H1 (cell line): ENCODE data around the gene TARDBP. TPM values are rescaled to one million over a fixed set of nuclear protein-coding genes. Genes with fewer than 3 reads are reported as not detected.

Source experiments
- CTCF ChIA-PET: fragments of 300-600 bp; sonication (Branson Sonifier 250); formaldehyde crosslinking; loops from one replicate; lab custom pipeline; 2021; ENCODE audit not compliant: partially characterized antibody; lab: Charles Lee
- POLR2A ChIA-PET: fragments of 300-600 bp; sonication (Branson Sonifier 250); formaldehyde crosslinking; loops from one replicate; lab custom pipeline; 2021; ENCODE audit warnings: inconsistent platforms; ENCODE audit not compliant: partially characterized antibody; lab: Charles Lee
- DNase-seq, 2 experiments: peaks; one replicate each; pipeline versions ENCODE4 v3.0.0 to v3.0.0-alpha.2; 2010 to 2022; ENCODE audit warnings: low spot score in 2 of 2, low read depth in 1 of 2, mixed read lengths in 1 of 2
- FAIRE-seq: peaks from 2 replicates; lab custom pipeline; 2011; peaks lifted over from hg19 to GRCh38; lab: Jason Lieb, UNC
- H2AFZ ChIP-seq: 2 replicates; pipeline ENCODE4 v1.8.1; 2012; ENCODE audit warnings: low read length, inconsistent platforms
- H2AK5ac ChIP-seq: 2 replicates; pipeline ENCODE4 v1.6.1; 2013; ENCODE audit warnings: low read depth, low read length
- H2BK120ac ChIP-seq: replicated peaks from 2 replicates; pipeline ENCODE3; 2013; ENCODE audit warnings: low read depth, low read length, inconsistent platforms
- H2BK12ac ChIP-seq: 2 replicates; pipeline ENCODE4 v1.6.1; 2013; ENCODE audit warnings: low read depth, low read length
- H2BK15ac ChIP-seq: 2 replicates; pipeline ENCODE4 v1.6.1; 2013; ENCODE audit warnings: low read length
- H2BK20ac ChIP-seq: 2 replicates; pipeline ENCODE4 v1.6.1; 2013; ENCODE audit warnings: low read length
- H2BK5ac ChIP-seq: 2 replicates; pipeline ENCODE4 v1.6.1; 2013; ENCODE audit warnings: low read depth, low read length
- H3K14ac ChIP-seq: 2 replicates; pipeline ENCODE4 v1.6.1; 2013; ENCODE audit warnings: inconsistent platforms; ENCODE audit not compliant: insufficient read length
- H3K18ac ChIP-seq: 2 replicates; pipeline ENCODE4 v1.6.1; 2013; ENCODE audit warnings: low read length; ENCODE audit errors: extremely low read depth
- H3K23ac ChIP-seq: 2 replicates; pipeline ENCODE4 v1.6.1; 2013; ENCODE audit warnings: inconsistent platforms; ENCODE audit not compliant: insufficient read length
- H3K23me2 ChIP-seq: 2 replicates; pipeline ENCODE4 v1.6.1; 2013; ENCODE audit warnings: low read depth, low read length
- H3K27ac ChIP-seq: 2 replicates; pipeline ENCODE4 v1.6.1; 2011; ENCODE audit warnings: low read depth, low read length, inconsistent platforms
- H3K27me3 ChIP-seq, 4 experiments: replicated peaks in 1 of 4; 1 replicate in 1 of 4; 2 replicates in 3 of 4; pipeline versions ENCODE4 v1.6.1 to v1.8.1; 2011 to 2013; ENCODE audit warnings: low read length in 3 of 4, mild to moderate bottlenecking in 3 of 4, inconsistent platforms in 2 of 4, mixed read lengths in 2 of 4, moderate library complexity in 1 of 4; ENCODE audit not compliant: control insufficient read depth in 3 of 4, insufficient read depth in 3 of 4; ENCODE audit errors: extremely low read depth in 1 of 4
- H3K36me3 ChIP-seq, 4 experiments: 2 replicates each; pipeline versions ENCODE4 v1.6.1 to v1.8.1; 2011 to 2013; ENCODE audit warnings: mild to moderate bottlenecking in 4 of 4, low read length in 3 of 4, moderate library complexity in 2 of 4, control low read depth in 1 of 4, inconsistent platforms in 1 of 4; ENCODE audit not compliant: insufficient read depth in 4 of 4, control insufficient read depth in 2 of 4
- H3K4ac ChIP-seq: replicated peaks from 2 replicates; pipeline ENCODE3; 2013; ENCODE audit warnings: low read length, low read depth, mixed read lengths, inconsistent platforms; ENCODE audit not compliant: insufficient read length
- H3K4me1 ChIP-seq, 4 experiments: replicated peaks in 1 of 4; 1 replicate in 1 of 4; 2 replicates in 3 of 4; pipeline versions ENCODE4 v1.6.1 to v1.8.1; 2011 to 2013; ENCODE audit warnings: low read length in 3 of 4, inconsistent platforms in 2 of 4, mixed read lengths in 1 of 4; ENCODE audit not compliant: insufficient read depth in 4 of 4, control insufficient read depth in 3 of 4
- H3K4me2 ChIP-seq, 2 experiments: 2 replicates each; pipeline versions ENCODE4 v1.6.1 to v1.8.1; 2011 to 2013; ENCODE audit warnings: low read depth in 2 of 2, low read length in 2 of 2, control low read depth in 1 of 2, inconsistent platforms in 1 of 2, mild to moderate bottlenecking in 1 of 2; ENCODE audit not compliant: insufficient read depth in 1 of 2
- H3K4me3 ChIP-seq, 4 experiments: fragments of 200-600, 300-600 bp in 1 of 4; sonication (generic), shearing (Covaris generic), sonication (Bioruptor Twin) in 1 of 4; 2 replicates each; pipeline versions ENCODE4 v1.5.1 to v1.8.1; 2011 to 2016; ENCODE audit warnings: low read length in 4 of 4, low read depth in 3 of 4, control low read depth in 2 of 4, inconsistent platforms in 2 of 4, mild to moderate bottlenecking in 2 of 4, mixed read lengths in 1 of 4, moderate library complexity in 1 of 4; ENCODE audit not compliant: insufficient read depth in 2 of 4; ENCODE audit errors: extremely low read depth in 1 of 4
- H3K56ac ChIP-seq: replicated peaks from 2 replicates; pipeline ENCODE3; 2013; ENCODE audit warnings: low read depth, mild to moderate bottlenecking, mixed read lengths, low read length, inconsistent platforms; ENCODE audit not compliant: insufficient read length
- H3K79me1 ChIP-seq: 2 replicates; pipeline ENCODE4 v1.6.1; 2013; ENCODE audit warnings: low read depth, low read length, control low read depth
- H3K79me2 ChIP-seq, 2 experiments: 2 replicates each; pipeline versions ENCODE4 v1.6.1 to v1.8.1; 2012 to 2013; ENCODE audit warnings: low read length in 2 of 2, mild to moderate bottlenecking in 2 of 2, inconsistent platforms in 1 of 2; ENCODE audit not compliant: insufficient read depth in 2 of 2, control insufficient read depth in 1 of 2
- H3K9ac ChIP-seq, 4 experiments: replicated peaks in 1 of 4; 1 replicate in 1 of 4; 2 replicates in 3 of 4; pipeline versions ENCODE4 v1.6.1 to v1.8.1; 2011 to 2013; ENCODE audit warnings: low read depth in 3 of 4, low read length in 3 of 4, control low read depth in 2 of 4, mild to moderate bottlenecking in 2 of 4, moderate library complexity in 2 of 4, inconsistent platforms in 1 of 4; ENCODE audit errors: extremely low read depth in 1 of 4
- H3K9me3 ChIP-seq, 2 experiments: 2 replicates each; pipeline versions ENCODE4 v1.6.1 to v1.8.1; 2012 to 2013; ENCODE audit warnings: mild to moderate bottlenecking in 2 of 2, moderate library complexity in 2 of 2, control low read depth in 1 of 2, inconsistent platforms in 1 of 2, low read depth in 1 of 2, low read length in 1 of 2, mixed read lengths in 1 of 2; ENCODE audit not compliant: insufficient read depth in 2 of 2
- H4K20me1 ChIP-seq, 2 experiments: replicated peaks in 1 of 2; 2 replicates each; pipeline versions ENCODE3 to v1.8.1; 2011 to 2013; ENCODE audit warnings: inconsistent platforms in 2 of 2, low read length in 2 of 2, mild to moderate bottlenecking in 1 of 2; ENCODE audit not compliant: insufficient read depth in 2 of 2, control insufficient read depth in 1 of 2
- H4K5ac ChIP-seq: 2 replicates; pipeline ENCODE4 v1.6.1; 2013; ENCODE audit warnings: low read length, low read depth, mixed read lengths, inconsistent platforms; ENCODE audit not compliant: insufficient read length
- H4K8ac ChIP-seq: 2 replicates; pipeline ENCODE4 v1.8.0; 2013; ENCODE audit warnings: mild to moderate bottlenecking, moderate library complexity, low read length, inconsistent platforms; ENCODE audit not compliant: insufficient read depth; ENCODE audit errors: extremely low read depth
- H4K91ac ChIP-seq: replicated peaks from 2 replicates; pipeline ENCODE3; 2013; ENCODE audit warnings: low read length, mixed read lengths, inconsistent platforms; ENCODE audit not compliant: insufficient read length
- SIX5 ChIP-seq: IDR thresholded peaks from 2 replicates; pipeline ENCODE4 v1.6.1; 2011; ENCODE audit warnings: mild to moderate bottlenecking, low read depth, low read length
- SP2 ChIP-seq: IDR thresholded peaks from 2 replicates; pipeline ENCODE4 v1.6.1; 2012; ENCODE audit warnings: mild to moderate bottlenecking, low read length, inconsistent platforms
- WGBS, 2 experiments: shearing (Covaris generic) in 1 of 2; methylation state at CpG; one replicate each; pipeline versions ENCODE4 v1.1.6 to v1.1.7; 2013 to 2015; ENCODE audit warnings: low lambda C conversion rate in 2 of 2, mixed read lengths in 2 of 2, inconsistent platforms in 1 of 2, low coverage in 1 of 2, missing lambda C conversion rate in 1 of 2; ENCODE audit not compliant: insufficient replicate concordance in 2 of 2, insufficient coverage in 1 of 2, insufficient read length in 1 of 2; ENCODE audit errors: extremely low coverage in 1 of 2, missing lambda C conversion rate in 1 of 2; 5-methylcytosine and 5-hydroxymethylcytosine counted together
- polyA plus RNA-seq, 7 experiments: library from polyadenylated mRNA; depleted of rRNA in 3 of 7; stranded (reverse) in 5 of 7; unstranded in 2 of 7; fragments of >200 nt in 5 of 7; fragments of 200-250 nt in 2 of 7; gene quantifications; 1 replicate in 5 of 7; 2 replicates in 1 of 7; 4 replicates in 1 of 7; pipeline versions ENCODE4 v1.2.1 to v1.2.3, GENCODE V29; 2011 to 2013; ENCODE audit warnings: missing spikeins in 2 of 7, mixed read lengths in 2 of 7
- total RNA-seq: library from RNA; stranded (reverse); fragmentation: NEBNext Ultra II Directional; extraction: Animal tissue kit (Norgen Biotek cat#: 25700); gene quantifications from 2 replicates; pipeline ENCODE4 v1.2.1, GENCODE V29; 2021

TARDBP gene
- total and polyA plus RNA-seq, 2 of the 8 experiments (the other 6 are each of a cell fraction or from before 2014, with no cell fraction given): 144 to 240 TPM

DNA sequence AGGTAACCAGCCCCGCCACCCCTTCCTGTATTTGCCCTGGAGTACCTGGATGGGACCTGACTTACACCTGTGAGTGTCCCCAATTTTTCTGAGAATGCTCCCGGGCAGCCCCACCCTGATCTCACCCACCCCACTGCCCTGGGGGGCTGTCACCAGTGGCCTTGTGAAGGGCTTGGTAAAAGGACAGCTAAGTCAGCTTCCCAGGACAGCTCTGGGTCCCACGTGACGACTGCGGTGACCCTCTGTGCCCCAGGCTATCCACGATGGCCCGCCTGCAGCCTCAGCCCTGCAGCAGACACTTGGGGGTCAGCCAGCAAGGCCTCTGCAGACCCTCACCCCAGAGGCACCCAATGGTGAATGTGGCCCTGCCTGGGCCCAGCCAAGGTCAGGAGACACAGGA, 41.7 kb downstream of the TARDBP start:
- H3K27me3 ChIP-seq: no peaks in the 10 kb centered on the region
- no peak overlapping the region for H3K27ac ChIP-seq
- H2BK12ac ChIP-seq: no peak overlapping the region
- peaks cover 3 to 9% of the 10 kb centered on the region in 2 experiments for H4K20me1 ChIP-seq
- H2BK15ac ChIP-seq: no peak overlapping the region
- H2BK20ac ChIP-seq: no peak overlapping the region
- no peak overlapping the region for H2AFZ ChIP-seq
- TF ChIP-seq SIX5: no peak
- no peak for TF ChIP-seq SP2
- H4K91ac ChIP-seq: no peak overlapping the region
- no peak overlapping the region for H4K8ac ChIP-seq
- no peak overlapping the region for H3K9ac ChIP-seq
- peaks cover 6 to 27% (median 14%) of the 10 kb centered on the region in 4 experiments; a peak in 7 of 8 replicates for H3K36me3 ChIP-seq
- H3K79me1 ChIP-seq: peaks cover 3% of the 10 kb centered on the region
- ChIA-PET CTCF (interaction anchor here (0.6 to 14.5 kb wide), 5 partner anchors 12 to 553 kb away, joined by 3 to 168 read pairs (median 3); no protein-coding TSS in a partner anchor), POLR2A (interaction anchor here (0.6 to 5.8 kb wide), 6 partner anchors 8 to 590 kb away, joined by 4 to 44 read pairs (median 14); partner anchors contain the start of gene SRM)
- no peak overlapping the region for H3K4me2 ChIP-seq
- H4K5ac ChIP-seq: no peak overlapping the region
- WGBS, 2 experiments: 91% methylated on average over 7 of the region's 7 CpGs; no CpG with 5 or more reads in 1 of the 2 experiments
- no peak overlapping the region for H2AK5ac ChIP-seq
- no peak overlapping the region for H3K4me3 ChIP-seq
- no peak overlapping the region for H3K4ac ChIP-seq
- H2BK120ac ChIP-seq: no peak overlapping the region
- H2BK5ac ChIP-seq: no peak overlapping the region
- H3K9me3 ChIP-seq: no peaks in the 10 kb centered on the region
- H3K23me2 ChIP-seq: peaks cover 9% of the 10 kb centered on the region; the same call in 1 of the 2 replicates
- no peak overlapping the region for H3K56ac ChIP-seq
- H3K18ac ChIP-seq: no peak overlapping the region
- H3K79me2 ChIP-seq: peaks cover 0 to 7% of the 10 kb centered on the region in 2 experiments; a peak in 2 of 4 replicates
- H3K14ac ChIP-seq: no peak overlapping the region
- FAIRE-seq: no peak
- no peak overlapping the region for H3K23ac ChIP-seq
- peaks cover 0 to 15% (median 9%) of the 10 kb centered on the region in 4 experiments; a peak in 6 of 7 replicates for H3K4me1 ChIP-seq
- DNase-seq: no peak
